Dermis lymphatic vessel endothelial cell (primary cell): ENCODE results near the gene ZBTB22. TPM values are rescaled to one million over a fixed set of nuclear protein-coding genes. Genes with fewer than 3 reads are reported as not detected.

ENCODE experiments used
- total RNA-seq: library from RNA; depleted of rRNA; stranded (reverse); fragments of >200 nt; gene quantifications from 2 replicates; pipeline ENCODE4 v1.2.1, GENCODE V29; 2014

Gene ZBTB22
- 14.4 and 20.3 TPM in 2 replicates for total RNA-seq

GRCh38 chr6:33317669-33318425 is at the start of gene ZBTB22:
Gene ZBTB22 (minus strand): TSS chr6:33317744. CDS start chr6:33316916, 828 bp downstream.

GRCh38 chr6:33313709-33314514 is 3.6 kb downstream of the ZBTB22 start, which contains the start of gene TAPBP:
Gene TAPBP (minus strand): TSS chr6:33314078. CDS start chr6:33314041, 37 bp downstream.

GRCh38 chr6:33298773-33299236 is 18.7 kb downstream of the ZBTB22 start, which contains the start of gene RGL2:
Gene RGL2 (minus strand): TSS chr6:33298942. CDS start chr6:33298610, 332 bp downstream.

GRCh38 chr6:33288921-33289783 is 28.4 kb downstream of the ZBTB22 start, which contains the start of the genes PFDN6 and WDR46:
Gene PFDN6 (plus strand): TSS chr6:33289601. CDS start chr6:33289857, 256 bp downstream.
Gene WDR46 (minus strand): TSS chr6:33289239. CDS start chr6:33289170, 69 bp downstream.

GRCh38 chr6:33276864-33277662 is 40.5 kb downstream of the ZBTB22 start, which contains the start of gene B3GALT4:
Gene B3GALT4 (plus strand): TSS chr6:33277123. CDS start chr6:33277420, 297 bp downstream.

GRCh38 chr6:33271468-33272274 is 45.9 kb downstream of the ZBTB22 start, which contains the start of the genes RPS18 and VPS52:
Gene RPS18 (plus strand): TSS chr6:33272075. CDS start chr6:33272120, 45 bp downstream.
Gene VPS52 (minus strand): TSS chr6:33271876. CDS start chr6:33271675, 201 bp downstream.

Other genes starting within 250 kb of the ZBTB22 start
- gene HLA-DPA1, start 244.1 kb downstream of the ZBTB22 start, total RNA-seq: 4.6 and 6.9 TPM in 2 replicates
- gene HLA-DPB1, start 241.8 kb downstream of the ZBTB22 start, total RNA-seq: 10.0 and 16.6 TPM in 2 replicates
- gene COL11A2, start 125.3 kb downstream of the ZBTB22 start, total RNA-seq: 0.26 and 0.33 TPM in 2 replicates
- 19.8 and 24.4 TPM in 2 replicates for gene RXRB, start 117.1 kb downstream of the ZBTB22 start, total RNA-seq
- gene SLC39A7, start 116.9 kb downstream of the ZBTB22 start, total RNA-seq: 86.5 and 115 TPM in 2 replicates
- gene HSD17B8, start 113.1 kb downstream of the ZBTB22 start, total RNA-seq: 8.2 and 9.4 TPM in 2 replicates
- gene RING1, start 109.2 kb downstream of the ZBTB22 start, total RNA-seq: 24.7 and 25.6 TPM in 2 replicates
- gene VPS52, start 45.9 kb downstream of the ZBTB22 start, total RNA-seq: 29.3 and 30.0 TPM in 2 replicates
- gene RPS18, start 45.7 kb downstream of the ZBTB22 start, total RNA-seq: 4,072 and 4,082 TPM in 2 replicates
- 4.3 and 10.0 TPM in 2 replicates for gene B3GALT4, start 40.6 kb downstream of the ZBTB22 start, total RNA-seq
- 61.7 and 63.3 TPM in 2 replicates for gene WDR46, start 28.5 kb downstream of the ZBTB22 start, total RNA-seq
- gene PFDN6, start 28.1 kb downstream of the ZBTB22 start, total RNA-seq: 26.5 and 30.2 TPM in 2 replicates
- 55.5 and 57.6 TPM in 2 replicates for gene RGL2, start 18.8 kb downstream of the ZBTB22 start, total RNA-seq
- gene TAPBP, start 3.7 kb downstream of the ZBTB22 start, total RNA-seq: 44.0 and 48.9 TPM in 2 replicates
- 37.4 and 54.5 TPM in 2 replicates for gene DAXX, start 5.2 kb upstream of the ZBTB22 start, total RNA-seq
- 3.1 and 3.8 TPM in 2 replicates for gene KIFC1, start 74.1 kb upstream of the ZBTB22 start, total RNA-seq
- gene PHF1, start 93.3 kb upstream of the ZBTB22 start, total RNA-seq: 10.0 and 11.5 TPM in 2 replicates
- 51.8 and 59.5 TPM in 2 replicates for gene CUTA, start 100.4 kb upstream of the ZBTB22 start, total RNA-seq
- gene SYNGAP1, start 102.3 kb upstream of the ZBTB22 start, total RNA-seq: 1.7 and 2.9 TPM in 2 replicates
- 4.6 and 7.0 TPM in 2 replicates for gene ZBTB9, start 136.8 kb upstream of the ZBTB22 start, total RNA-seq